Endothelial cell of umbilical vein (primary cell): Measurements from ENCODE around the gene PTPRD. TPM values are rescaled to one million over a fixed set of nuclear protein-coding genes. Genes with fewer than 3 reads are reported as not detected.

Source experiments
- BruUV-seq: library from RNA; stranded (reverse); fragments of 400-500 nt; replicated peaks from 2 replicates; lab custom pipeline; 2021; lab: Mats Ljungman, UMichigan
- CTCF ChIA-PET: fragments of 300-600, 350-600 bp; sonication (Branson Sonifier 250); formaldehyde crosslinking; loops from one replicate; lab custom pipeline; 2021; ENCODE audit warnings: antibody characterized with exemption, inconsistent platforms; lab: Charles Lee
- POLR2A ChIA-PET: fragments of 300-600, 350-600 bp; sonication (Branson Sonifier 250); formaldehyde crosslinking; loops from one replicate; lab custom pipeline; 2021; ENCODE audit warnings: antibody characterized with exemption, inconsistent platforms; lab: Charles Lee
- DNase-seq: peaks from one replicate; pipeline ENCODE4 v3.0.0-alpha.2; 2011; ENCODE audit warnings: low read depth, low spot score
- FAIRE-seq: peaks from 2 replicates; lab custom pipeline; 2011; peaks lifted over from hg19 to GRCh38; lab: Jason Lieb, UNC
- H2AFZ ChIP-seq: 2 replicates; pipeline ENCODE4 v1.6.0; 2012; ENCODE audit warnings: low read depth, low read length, control low read depth, inconsistent platforms
- H3K27ac ChIP-seq: 2 replicates; pipeline ENCODE4 v1.5.1; 2011; ENCODE audit warnings: low read depth, mild to moderate bottlenecking, control low read depth, low read length, moderate library complexity; ENCODE audit not compliant: insufficient read depth
- H3K27me3 ChIP-seq, 2 experiments: 2 replicates each; pipeline versions ENCODE4 v1.6.0 to v1.6.1; 2011; ENCODE audit warnings: low read length in 2 of 2, mixed read lengths in 1 of 2; ENCODE audit not compliant: control insufficient read depth in 2 of 2, insufficient read depth in 2 of 2
- H3K36me3 ChIP-seq, 2 experiments: 2 replicates in 1 of 2; 3 replicates in 1 of 2; pipeline ENCODE4 v1.5.1; 2011; ENCODE audit warnings: low read length in 2 of 2, mild to moderate bottlenecking in 1 of 2, moderate library complexity in 1 of 2; ENCODE audit not compliant: control insufficient read depth in 2 of 2, insufficient read depth in 2 of 2; ENCODE audit errors: extremely low read depth in 1 of 2
- H3K4me1 ChIP-seq: 3 replicates; pipeline ENCODE4 v1.5.1; 2011; ENCODE audit warnings: mild to moderate bottlenecking, low read length; ENCODE audit not compliant: control insufficient read depth, insufficient read depth; ENCODE audit errors: extremely low read depth
- H3K4me2 ChIP-seq: 2 replicates; pipeline ENCODE4 v1.6.1; 2011; ENCODE audit warnings: low read length, control low read depth, mixed read lengths; ENCODE audit not compliant: insufficient read depth
- H3K4me3 ChIP-seq, 3 experiments: fragments of 200-600 bp in 1 of 3; sonication (generic), shearing (Covaris generic) in 1 of 3; replicated peaks in 1 of 3; 2 replicates each; pipeline ENCODE4 v1.5.1; 2011 to 2016; ENCODE audit warnings: control low read depth in 3 of 3, low read length in 3 of 3, mild to moderate bottlenecking in 2 of 3, inconsistent platforms in 1 of 3, low read depth in 1 of 3, moderate library complexity in 1 of 3; ENCODE audit not compliant: insufficient read depth in 1 of 3
- H3K79me2 ChIP-seq: 2 replicates; pipeline ENCODE4 v1.6.0; 2012; ENCODE audit warnings: low read length, inconsistent platforms; ENCODE audit not compliant: control insufficient read depth, insufficient read depth
- H3K9ac ChIP-seq: replicated peaks from 2 replicates; pipeline ENCODE3; 2011; ENCODE audit warnings: low read length, control low read depth; ENCODE audit not compliant: insufficient read depth; ENCODE audit errors: extremely low read depth
- H3K9me1 ChIP-seq: replicated peaks from 3 replicates; pipeline ENCODE4 v1.6.0; 2011; ENCODE audit warnings: mild to moderate bottlenecking, low read length; ENCODE audit not compliant: control insufficient read depth, insufficient read depth; ENCODE audit errors: extremely low read depth
- H3K9me3 ChIP-seq: replicated peaks from 2 replicates; pipeline ENCODE4 v1.5.1; 2012; ENCODE audit warnings: low read length, inconsistent platforms; ENCODE audit not compliant: control insufficient read depth, insufficient read depth
- H4K20me1 ChIP-seq: replicated peaks from 2 replicates; pipeline ENCODE3; 2011; ENCODE audit warnings: mild to moderate bottlenecking, low read length; ENCODE audit not compliant: control insufficient read depth, insufficient read depth; ENCODE audit errors: extremely low read depth
- EZH2 ChIP-seq: IDR thresholded peaks from 2 replicates; pipeline ENCODE4 v1.6.1; 2012; ENCODE audit warnings: borderline replicate concordance, low read depth, mild to moderate bottlenecking, moderate library complexity, low read length, inconsistent platforms; ENCODE audit not compliant: severe bottlenecking
- FOS ChIP-seq: IDR thresholded peaks from 2 replicates; pipeline ENCODE4 v1.6.1; 2011; ENCODE audit warnings: mild to moderate bottlenecking, low read length, moderate library complexity, borderline replicate concordance; ENCODE audit not compliant: insufficient read depth
- GATA2 ChIP-seq: IDR thresholded peaks from 2 replicates; pipeline ENCODE4 v1.7.0; 2011; ENCODE audit warnings: low read depth, mild to moderate bottlenecking, moderate library complexity, mixed read lengths, low read length; ENCODE audit not compliant: insufficient read length, insufficient read depth
- JUN ChIP-seq: IDR thresholded peaks from 2 replicates; pipeline ENCODE4 v1.6.1; 2011; ENCODE audit warnings: borderline replicate concordance, low read depth; ENCODE audit not compliant: insufficient read length, insufficient read depth
- MYC ChIP-seq: IDR thresholded peaks from one replicate; pipeline ENCODE4 v1.6.1; 2011; ENCODE audit warnings: mild to moderate bottlenecking, low read depth, low read length
- POLR2A ChIP-seq: IDR thresholded peaks from 2 replicates; pipeline ENCODE4 v1.6.1; 2012; ENCODE audit warnings: low read depth, mild to moderate bottlenecking, control low read depth, low read length
- POLR2AphosphoS5 ChIP-seq: IDR thresholded peaks from 2 replicates; pipeline ENCODE4 v1.6.1; 2012; ENCODE audit warnings: low read depth, mild to moderate bottlenecking, control low read depth, low read length, moderate library complexity; ENCODE audit not compliant: insufficient read depth
- dilution Hi-C: fragments of 300-500 bp; cut with MboI; formaldehyde crosslinking; loops from one replicate; pipeline ENCODE4 v1.15.0; 2019; ENCODE audit warnings: low sequenced_read_pairs; ENCODE audit not compliant: extremely low pct_ligation_motif_present
- intact Hi-C: fragments of 100-400 bp; cut with micrococcal nuclease; formaldehyde crosslinking; loops from one replicate; pipeline ENCODE4 v1.10.0; 2022
- polyA plus RNA-seq, 4 experiments: library from polyadenylated mRNA; depleted of rRNA in 3 of 4; stranded (reverse) in 3 of 4; unstranded in 1 of 4; fragments of >200 nt; gene quantifications; 2 replicates each; pipeline versions ENCODE4 v1.2.1 to v1.2.3, GENCODE V29; 2011 to 2012; ENCODE audit warnings: missing spikeins in 1 of 4
- total RNA-seq: library from RNA; stranded (reverse); gene quantifications from 2 replicates; pipeline ENCODE4 v1.2.3, GENCODE V29; 2021
- TF ChIP-seq, protein P1 (sequence below), 2 donors: IDR thresholded peaks; 1 replicate in 1 of 2; 2 replicates in 1 of 2; pipeline ENCODE4 v1.5.1; 2011; ENCODE audit warnings: low read length in 2 of 2, mild to moderate bottlenecking in 2 of 2, moderate library complexity in 2 of 2, control low read depth in 1 of 2, inconsistent platforms in 1 of 2, low read depth in 1 of 2; ENCODE audit not compliant: insufficient read depth in 1 of 2; ENCODE audit errors: extremely low read depth in 1 of 2
- TF ChIP-seq, protein P2 (sequence below): IDR thresholded peaks from 2 replicates; pipeline ENCODE4 v1.6.1; 2011; ENCODE audit not compliant: insufficient read depth, insufficient read length

Gene PTPRD
- total and polyA plus RNA-seq, 2 donors (not counting 3 experiments of a cell fraction or from before 2014, with no cell fraction given) = 5.5 to 5.7 TPM

- intact Hi-C loops = no loop called here
These were observed 1929.3 kb downstream of the PTPRD start for GRCh38 chr9:8683496-8683895.

More at GRCh38 chr9:8683496-8683895, 1929.3 kb downstream of the PTPRD start:
- ChIA-PET POLR2A (no interaction called here), CTCF (interaction anchor here (0.8 to 1.4 kb wide), 2 partner anchors 10 to 28 kb away, joined by 3 read pairs; no protein-coding TSS in a partner anchor)
- H3K4me1 ChIP-seq = no peaks in the 10 kb centered on the region
- dilution Hi-C loops = no loop called here
- no peak overlapping the region for H2AFZ ChIP-seq
- H3K9me1 ChIP-seq = no peaks in the 10 kb centered on the region
- no peaks in the 10 kb centered on the region for H3K79me2 ChIP-seq
- H3K4me2 ChIP-seq = no peak overlapping the region
- H3K27ac ChIP-seq = no peak overlapping the region
- no peak overlapping the region for H3K4me3 ChIP-seq
- H3K9me3 ChIP-seq = no peaks in the 10 kb centered on the region
- H3K36me3 ChIP-seq = no peaks in the 10 kb centered on the region
- H4K20me1 ChIP-seq = no peaks in the 10 kb centered on the region
- no TSS peak for BruUV-seq
- H3K9ac ChIP-seq = no peak overlapping the region
- H3K27me3 ChIP-seq = no peaks in the 10 kb centered on the region
- TF ChIP-seq GATA2 (no peak), MYC (no peak), POLR2AphosphoS5 (no peak), POLR2A (no peak), FOS (no peak), JUN (no peak), EZH2 (no peak)
- TF ChIP-seq, protein P1, sequence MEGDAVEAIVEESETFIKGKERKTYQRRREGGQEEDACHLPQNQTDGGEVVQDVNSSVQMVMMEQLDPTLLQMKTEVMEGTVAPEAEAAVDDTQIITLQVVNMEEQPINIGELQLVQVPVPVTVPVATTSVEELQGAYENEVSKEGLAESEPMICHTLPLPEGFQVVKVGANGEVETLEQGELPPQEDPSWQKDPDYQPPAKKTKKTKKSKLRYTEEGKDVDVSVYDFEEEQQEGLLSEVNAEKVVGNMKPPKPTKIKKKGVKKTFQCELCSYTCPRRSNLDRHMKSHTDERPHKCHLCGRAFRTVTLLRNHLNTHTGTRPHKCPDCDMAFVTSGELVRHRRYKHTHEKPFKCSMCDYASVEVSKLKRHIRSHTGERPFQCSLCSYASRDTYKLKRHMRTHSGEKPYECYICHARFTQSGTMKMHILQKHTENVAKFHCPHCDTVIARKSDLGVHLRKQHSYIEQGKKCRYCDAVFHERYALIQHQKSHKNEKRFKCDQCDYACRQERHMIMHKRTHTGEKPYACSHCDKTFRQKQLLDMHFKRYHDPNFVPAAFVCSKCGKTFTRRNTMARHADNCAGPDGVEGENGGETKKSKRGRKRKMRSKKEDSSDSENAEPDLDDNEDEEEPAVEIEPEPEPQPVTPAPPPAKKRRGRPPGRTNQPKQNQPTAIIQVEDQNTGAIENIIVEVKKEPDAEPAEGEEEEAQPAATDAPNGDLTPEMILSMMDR (IDR thresholded peaks at IDR 0.05; ENCODE audit: extremely low read depth in 1 of 2, insufficient read depth in 1 of 2, low read depth in 1 of 2, low read length in 2 of 2) = no peak
- TF ChIP-seq, protein P2, sequence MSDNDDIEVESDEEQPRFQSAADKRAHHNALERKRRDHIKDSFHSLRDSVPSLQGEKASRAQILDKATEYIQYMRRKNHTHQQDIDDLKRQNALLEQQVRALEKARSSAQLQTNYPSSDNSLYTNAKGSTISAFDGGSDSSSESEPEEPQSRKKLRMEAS = no peak
- FAIRE-seq = no peak
- DNase-seq = no peak
